MCF 10A (cell line): ENCODE measurements around the gene DIAPH3. TPM values are rescaled to one million over a fixed set of nuclear protein-coding genes. Genes with fewer than 3 reads are reported as not detected.

Experiments
- BruUV-seq: library from RNA; stranded (reverse); fragments of 400-500 nt; replicated peaks from 2 replicates; lab custom pipeline; 2021; lab: Mats Ljungman, UMichigan
- CTCF ChIA-PET: fragments of 300-600 bp; sonication (Branson Sonifier 250); formaldehyde crosslinking; extraction: SDS; loops from one replicate; lab custom pipeline; 2021; ENCODE audit warnings: antibody characterized with exemption, inconsistent platforms; lab: Yijun Ruan, JAX
- POLR2A ChIA-PET: fragments of 300-600, 350-650 bp; sonication (Branson Sonifier 250); formaldehyde crosslinking; extraction: SDS; loops from one replicate; lab custom pipeline; 2020; ENCODE audit warnings: antibody characterized with exemption, inconsistent platforms; lab: Yijun Ruan, JAX
- DNase-seq: peaks from one replicate; pipeline ENCODE4 v3.0.0-alpha.2; 2018; ENCODE audit not compliant: unreplicated experiment
- H3K27ac Mint-ChIP-seq: one replicate; pipeline ENCODE4 v1.8.0; 2022; ENCODE audit warnings: mild to moderate bottlenecking, low read depth, mixed read lengths; ENCODE audit not compliant: unreplicated experiment
- H3K27me3 Mint-ChIP-seq: one replicate; pipeline ENCODE4 v1.8.0; 2022; ENCODE audit warnings: mixed read lengths; ENCODE audit not compliant: insufficient read depth, unreplicated experiment
- H3K36me3 Mint-ChIP-seq: one replicate; pipeline ENCODE4 v1.8.0; 2022; ENCODE audit warnings: mild to moderate bottlenecking, moderate library complexity, mixed read lengths; ENCODE audit not compliant: insufficient read depth, unreplicated experiment
- H3K4me1 Mint-ChIP-seq: one replicate; pipeline ENCODE4 v1.8.0; 2022; ENCODE audit warnings: mixed read lengths; ENCODE audit not compliant: insufficient read depth, unreplicated experiment
- H3K4me3 Mint-ChIP-seq: one replicate; pipeline ENCODE4 v1.8.0; 2022; ENCODE audit warnings: mild to moderate bottlenecking, moderate library complexity, mixed read lengths; ENCODE audit not compliant: unreplicated experiment
- H3K9me3 Mint-ChIP-seq: one replicate; pipeline ENCODE4 v1.8.0; 2022; ENCODE audit warnings: mixed read lengths; ENCODE audit not compliant: unreplicated experiment
- intact Hi-C: fragments of 100-400 bp; cut with micrococcal nuclease; formaldehyde crosslinking; loops from 2 replicates; pipeline ENCODE4 v1.14.1; 2022
- total RNA-seq: library from RNA; stranded (reverse); gene quantifications from 2 replicates; pipeline ENCODE4 v1.2.3, GENCODE V29; 2022
- TF ChIP-seq, protein P1 (sequence below): fragments of 200-600 bp; IDR thresholded peaks from one replicate; pipeline ENCODE4 v1.8.0; 2022; ENCODE audit warnings: antibody characterized with exemption, mild to moderate bottlenecking; ENCODE audit not compliant: unreplicated experiment

The DIAPH3 gene
- total RNA-seq, 1 experiment from 2014 or later, result 34.7 TPM

DNA sequence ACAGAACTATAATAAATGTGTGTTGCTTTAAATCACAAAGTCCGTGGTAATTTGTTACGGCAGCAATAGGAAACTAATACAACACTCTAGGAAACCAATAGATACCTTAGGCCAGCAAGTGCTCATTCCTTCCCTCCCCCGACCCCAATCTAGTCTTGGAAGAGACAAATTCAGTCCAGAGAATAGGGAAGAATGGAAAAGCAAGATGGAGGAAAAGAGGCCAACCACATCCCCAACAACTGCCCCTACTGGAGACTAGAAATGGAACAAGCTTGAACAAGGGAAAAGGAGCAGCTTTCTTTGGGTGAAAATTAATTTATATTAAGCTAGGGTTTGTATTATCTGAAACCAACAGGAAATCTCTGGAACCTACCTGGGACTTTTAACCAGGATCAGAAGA is 54.4 kb downstream of the DIAPH3 start:
- H3K4me1 Mint-ChIP-seq, result peaks cover 13% of the 10 kb centered on the region
- BruUV-seq, result no TSS peak
- CTCF ChIA-PET, result interaction anchor here (0.6 to 0.8 kb wide), 4 partner anchors 11 to 559 kb away, joined by 3 to 6 read pairs (median 4); no protein-coding TSS in a partner anchor

DNA sequence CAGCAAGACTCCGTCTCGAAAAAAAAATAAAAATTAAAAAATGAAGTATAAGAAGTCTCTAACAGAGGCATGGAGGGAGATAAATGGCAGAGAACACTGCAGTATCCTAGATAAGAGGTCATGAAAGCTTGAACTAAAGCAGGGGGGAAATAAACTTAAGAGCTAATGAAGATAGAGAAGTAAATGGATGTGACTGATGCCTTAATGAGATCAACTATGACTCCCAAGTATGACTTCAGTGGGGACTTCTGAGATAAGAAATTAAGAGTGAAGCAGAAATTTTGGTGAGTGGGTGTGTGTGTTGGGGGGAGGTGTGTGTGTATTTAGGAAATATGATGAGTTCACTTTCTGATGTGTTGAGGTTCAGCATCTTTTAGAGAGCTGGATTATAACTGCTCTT is 55.1 kb downstream of the DIAPH3 start:
- Mint-ChIP-seq H3K4me1 (peaks cover 13% of the 10 kb centered on the region), H3K36me3 (peaks cover under 1% of the 10 kb centered on the region), H3K9me3 (peaks cover 5% of the 10 kb centered on the region), H3K27me3 (no peaks in the 10 kb centered on the region), H3K27ac (no peak overlapping the region), H3K4me3 (no peak overlapping the region)
- intact Hi-C loops, result no loop called here
- BruUV-seq, result no TSS peak
- no peak for DNase-seq
- ChIA-PET CTCF (interaction anchor here (0.8 kb wide), 1 partner anchor 220 kb away, joined by 6 read pairs; no protein-coding TSS in a partner anchor), POLR2A (interaction anchor here (0.9 kb wide), 1 partner anchor 12 kb away, joined by 3 read pairs; no protein-coding TSS in a partner anchor)
- TF ChIP-seq, protein P1, sequence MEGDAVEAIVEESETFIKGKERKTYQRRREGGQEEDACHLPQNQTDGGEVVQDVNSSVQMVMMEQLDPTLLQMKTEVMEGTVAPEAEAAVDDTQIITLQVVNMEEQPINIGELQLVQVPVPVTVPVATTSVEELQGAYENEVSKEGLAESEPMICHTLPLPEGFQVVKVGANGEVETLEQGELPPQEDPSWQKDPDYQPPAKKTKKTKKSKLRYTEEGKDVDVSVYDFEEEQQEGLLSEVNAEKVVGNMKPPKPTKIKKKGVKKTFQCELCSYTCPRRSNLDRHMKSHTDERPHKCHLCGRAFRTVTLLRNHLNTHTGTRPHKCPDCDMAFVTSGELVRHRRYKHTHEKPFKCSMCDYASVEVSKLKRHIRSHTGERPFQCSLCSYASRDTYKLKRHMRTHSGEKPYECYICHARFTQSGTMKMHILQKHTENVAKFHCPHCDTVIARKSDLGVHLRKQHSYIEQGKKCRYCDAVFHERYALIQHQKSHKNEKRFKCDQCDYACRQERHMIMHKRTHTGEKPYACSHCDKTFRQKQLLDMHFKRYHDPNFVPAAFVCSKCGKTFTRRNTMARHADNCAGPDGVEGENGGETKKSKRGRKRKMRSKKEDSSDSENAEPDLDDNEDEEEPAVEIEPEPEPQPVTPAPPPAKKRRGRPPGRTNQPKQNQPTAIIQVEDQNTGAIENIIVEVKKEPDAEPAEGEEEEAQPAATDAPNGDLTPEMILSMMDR, result no peak

More for the DNA sequence above, 54.4 kb downstream of the DIAPH3 start:
- POLR2A ChIA-PET, result interaction anchor here (0.6 to 0.8 kb wide), 3 partner anchors 13 to 276 kb away, joined by 3 to 4 read pairs (median 3); no protein-coding TSS in a partner anchor
- intact Hi-C loops, result no loop called here
- peaks cover 12% of the 10 kb centered on the region for H3K9me3 Mint-ChIP-seq
- TF ChIP-seq, protein P1, result no peak
- no peaks in the 10 kb centered on the region for H3K27me3 Mint-ChIP-seq
- H3K4me3 Mint-ChIP-seq, result no peak overlapping the region
- no peak overlapping the region for H3K27ac Mint-ChIP-seq
- DNase-seq, result no peak
- H3K36me3 Mint-ChIP-seq, result peaks cover 6% of the 10 kb centered on the region

DNA sequence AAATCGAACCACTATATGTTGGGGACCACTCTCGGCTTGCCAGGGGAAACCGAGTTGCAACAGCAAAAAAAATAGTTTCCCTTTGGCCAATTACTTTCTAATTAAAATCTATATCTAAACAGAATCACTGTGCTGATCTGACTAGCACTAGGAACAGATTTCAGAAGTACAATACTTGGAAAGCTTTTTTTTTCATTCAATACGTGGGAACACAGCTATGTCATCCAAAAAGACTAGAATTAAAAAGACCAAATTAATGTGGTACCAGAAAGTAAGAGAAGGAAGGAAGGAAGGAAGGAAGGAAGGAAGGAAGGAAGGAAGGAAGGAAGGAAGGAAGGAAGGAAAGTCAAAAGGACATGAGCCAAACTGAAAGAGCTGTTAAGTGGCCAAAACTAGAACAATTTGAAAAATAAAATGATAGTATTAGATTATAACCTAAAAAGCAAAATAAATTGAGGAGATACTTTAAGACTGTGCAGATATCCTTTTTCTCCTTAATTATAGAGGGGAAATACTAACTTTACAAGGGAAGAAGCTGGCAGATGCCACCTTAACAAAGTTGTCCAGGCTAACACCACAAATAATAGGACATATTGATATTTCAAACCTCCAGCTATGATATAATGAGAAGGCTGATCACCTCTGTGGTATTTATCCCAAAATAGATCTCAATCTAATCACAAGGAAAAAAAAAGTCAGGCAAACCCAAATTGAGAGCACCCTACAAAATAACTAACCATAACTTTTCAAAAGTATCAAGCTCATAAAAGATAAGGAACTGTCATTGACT is 63.9 kb downstream of the DIAPH3 start:
- no peak overlapping the region for H3K4me3 Mint-ChIP-seq
- intact Hi-C loops, result no loop called here
- BruUV-seq, result no TSS peak
- no peaks in the 10 kb centered on the region for H3K9me3 Mint-ChIP-seq
- no peaks in the 10 kb centered on the region for H3K36me3 Mint-ChIP-seq
- TF ChIP-seq, protein P1, result no peak
- ChIA-PET CTCF (no interaction called here), POLR2A (interaction anchor here (0.7 kb wide), 2 partner anchors 12 to 61 kb away, joined by 3 read pairs; no protein-coding TSS in a partner anchor)
- H3K4me1 Mint-ChIP-seq, result peaks cover 3% of the 10 kb centered on the region
- H3K27me3 Mint-ChIP-seq, result no peaks in the 10 kb centered on the region
- DNase-seq, result no peak
- no peak overlapping the region for H3K27ac Mint-ChIP-seq

DNA sequence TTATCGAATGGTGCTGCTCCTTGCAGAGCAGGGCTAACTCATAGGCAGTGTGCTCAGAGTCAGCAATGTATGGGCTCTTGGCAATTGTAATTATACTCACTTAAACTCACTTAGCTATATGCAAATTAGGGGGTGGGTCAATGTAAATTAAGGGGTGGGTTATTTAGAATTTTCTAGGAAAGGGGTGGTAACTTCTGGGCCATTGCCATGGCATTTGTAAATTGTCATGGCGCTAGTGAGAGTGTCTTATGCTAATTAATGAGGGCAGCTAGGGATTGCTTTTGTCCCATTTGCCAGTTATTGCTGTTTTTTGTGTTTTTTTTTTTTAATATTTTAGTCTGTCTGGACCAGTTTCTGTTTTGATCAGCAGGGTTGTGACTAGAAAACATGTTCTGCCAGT is 68.4 kb downstream of the DIAPH3 start:
- Mint-ChIP-seq H3K27me3 (no peaks in the 10 kb centered on the region), H3K36me3 (peaks cover 5% of the 10 kb centered on the region), H3K4me3 (no peak overlapping the region), H3K9me3 (no peaks in the 10 kb centered on the region), H3K4me1 (peaks cover 10% of the 10 kb centered on the region), H3K27ac (no peak overlapping the region)
- no TSS peak for BruUV-seq
- POLR2A ChIA-PET, result interaction anchor here (1.0 to 1.1 kb wide), 2 partner anchors 17 to 86 kb away, joined by 3 read pairs; no protein-coding TSS in a partner anchor
- TF ChIP-seq, protein P1, result no peak
- intact Hi-C loops, result no loop called here
- no peak for DNase-seq
- CTCF ChIA-PET, result interaction anchor here (0.6 kb wide), 1 partner anchor 29 kb away, joined by 3 read pairs; no protein-coding TSS in a partner anchor
